ENCODE results near the gene EHHADH.
"Not testable (repeated sequence)": the region's sequence is repeated elsewhere in the genome, so short reads cannot be mapped to it uniquely, and the experiment has no call there.

The EHHADH gene

GRCh38 chr3:185253645-185254410 lies at the start of gene EHHADH:
TSS of gene EHHADH (minus strand) at chr3:185254049. CDS start at chr3:185254022, 27 bp downstream.
- DNase-seq (ENCODE audit: low read depth in 3 of 3, low spot score in 1 of 3), result peak in 2 of 3 donors; percentile 9 to 30

GRCh38 chr3:185299918-185300426 lies 46.1 kb upstream of the EHHADH start:
- not testable (repeated sequence) for DNase-seq (ENCODE audit: low read depth in 3 of 3, low spot score in 1 of 3)

- no peak for DNase-seq (ENCODE audit: low read depth in 3 of 3, low spot score in 1 of 3)
These were observed 44.0 kb upstream of the EHHADH start for GRCh38 chr3:185297867-185298266.

DNA sequence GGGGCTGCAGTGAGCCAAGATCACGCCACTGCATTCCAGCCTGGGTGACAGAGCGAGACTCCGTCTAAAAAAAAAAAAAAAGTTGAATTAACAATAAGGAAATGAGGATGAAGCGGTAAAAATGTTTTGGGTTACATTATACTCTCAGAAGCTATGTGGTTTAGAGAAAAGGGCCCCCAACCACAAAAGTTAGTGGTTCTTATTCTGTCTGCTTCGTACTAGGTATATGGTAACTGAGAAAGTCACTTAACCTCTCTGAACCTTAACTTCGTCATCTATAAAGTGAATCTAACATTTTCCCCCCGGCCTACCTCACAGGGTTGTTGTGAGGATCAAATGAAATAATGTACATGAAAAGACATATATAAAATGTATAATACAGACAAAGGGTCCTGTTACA lies 38.4 kb upstream of the EHHADH start:
- no peak for DNase-seq (ENCODE audit: low read depth in 3 of 3, low spot score in 1 of 3)

GRCh38 chr3:185290266-185290665 lies 36.4 kb upstream of the EHHADH start:
- DNase-seq (ENCODE audit: low read depth in 3 of 3, low spot score in 1 of 3), result no peak

GRCh38 chr3:185283374-185283935 lies 29.6 kb upstream of the EHHADH start:
- no peak for DNase-seq (ENCODE audit: low read depth in 3 of 3, low spot score in 1 of 3)

DNA sequence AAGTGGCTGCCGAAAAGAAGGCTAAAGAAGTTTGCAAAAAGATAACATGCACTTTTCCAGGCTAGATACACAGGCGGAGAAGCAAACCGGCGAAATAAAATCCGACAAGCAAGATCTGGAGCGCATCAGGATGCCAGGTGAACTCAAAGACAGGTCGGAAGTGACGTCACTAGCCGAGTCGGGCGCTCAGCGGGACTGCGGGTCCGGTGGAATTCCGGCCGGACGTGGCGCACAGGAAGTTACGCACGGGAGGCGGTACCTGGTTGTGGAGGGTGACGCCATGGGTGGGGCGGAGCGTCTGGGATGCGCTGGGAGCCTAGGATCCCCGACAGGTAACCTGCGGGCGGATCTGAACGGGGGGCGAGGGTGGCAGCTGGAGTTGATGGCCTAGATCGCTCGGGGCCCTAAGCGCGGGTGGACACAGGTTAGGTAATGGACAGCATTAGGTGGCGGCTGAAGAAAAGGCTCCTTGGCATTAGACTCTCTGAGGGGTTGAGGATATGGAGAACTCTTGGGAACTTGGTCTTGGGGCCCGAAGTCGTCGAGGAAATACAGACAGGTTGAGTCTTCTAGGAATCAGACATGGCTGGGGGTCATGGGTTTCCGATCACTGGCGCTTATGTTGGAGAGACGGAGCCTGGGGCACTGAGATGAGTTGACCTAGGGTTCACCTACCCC lies 29.0 kb upstream of the EHHADH start:
- DNase-seq (ENCODE audit: low read depth in 3 of 3, low spot score in 1 of 3), result peak; percentile 76 to 88 (median 83)

GRCh38 chr3:185280572-185281365 lies 26.9 kb upstream of the EHHADH start:
- no peak for DNase-seq (ENCODE audit: low read depth in 3 of 3, low spot score in 1 of 3)

DNA sequence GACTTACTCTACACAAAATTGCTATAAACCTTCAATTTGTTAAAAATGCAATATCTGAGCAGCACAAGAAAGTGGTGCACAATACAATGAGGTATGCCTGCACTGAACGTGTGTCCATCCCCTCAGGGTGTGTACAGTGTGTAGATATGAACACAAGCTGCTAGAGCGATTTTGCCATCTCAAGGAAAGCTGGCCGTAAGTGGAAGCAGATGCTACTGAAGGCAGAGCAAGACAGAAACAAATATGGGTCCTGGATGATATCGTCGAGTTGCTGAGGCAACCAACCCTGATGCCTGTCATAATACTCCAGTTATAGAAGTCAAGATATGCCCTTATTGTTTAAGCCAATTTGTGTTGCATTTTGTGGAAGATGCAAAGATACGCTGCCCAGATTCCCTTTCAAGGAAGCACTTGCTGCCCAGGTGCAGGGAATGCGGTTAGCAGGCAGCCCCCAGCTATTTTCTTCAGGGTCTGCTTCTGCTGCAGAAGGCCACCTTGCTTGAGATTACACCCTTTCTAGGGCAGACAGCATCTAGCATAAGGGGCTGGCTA lies 25.8 kb upstream of the EHHADH start:
- no peak for DNase-seq (ENCODE audit: low read depth in 3 of 3, low spot score in 1 of 3)

- DNase-seq (ENCODE audit: low read depth in 3 of 3, low spot score in 1 of 3), result no peak
These were observed 22.6 kb upstream of the EHHADH start for GRCh38 chr3:185276415-185276814.

DNA sequence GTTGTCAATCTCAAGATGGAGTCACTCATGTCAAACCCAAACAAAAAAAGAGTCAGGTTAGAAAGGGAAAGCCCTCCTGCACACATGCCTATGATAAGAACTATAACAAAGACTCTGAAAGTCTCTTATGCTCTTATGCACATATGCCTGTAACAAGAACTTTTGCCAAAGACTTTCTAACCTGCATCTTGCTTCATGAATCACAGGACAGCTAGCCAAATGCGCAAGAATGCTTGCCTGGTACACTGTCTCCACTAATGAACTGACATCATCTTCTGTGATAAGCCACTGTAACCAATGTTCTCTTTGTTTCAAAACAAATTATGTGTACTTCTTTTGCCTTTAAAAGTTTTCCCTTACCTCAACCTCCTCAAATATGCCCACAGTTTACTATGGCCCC lies 18.2 kb upstream of the EHHADH start:
- no peak for DNase-seq (ENCODE audit: low read depth in 3 of 3, low spot score in 1 of 3)

- no peak for DNase-seq (ENCODE audit: low read depth in 3 of 3, low spot score in 1 of 3)
These were observed 17.1 kb upstream of the EHHADH start for GRCh38 chr3:185270956-185271332.

GRCh38 chr3:185270262-185270955 lies 16.6 kb upstream of the EHHADH start:
- DNase-seq (ENCODE audit: low read depth in 3 of 3, low spot score in 1 of 3), result no peak

GRCh38 chr3:185268194-185268962 lies 14.5 kb upstream of the EHHADH start:
- DNase-seq (ENCODE audit: low read depth in 3 of 3, low spot score in 1 of 3), result no peak

- no peak for DNase-seq (ENCODE audit: low read depth in 3 of 3, low spot score in 1 of 3)
These were observed 13.3 kb upstream of the EHHADH start for GRCh38 chr3:185267193-185267592.

GRCh38 chr3:185264849-185265553 lies 11.2 kb upstream of the EHHADH start:
- no peak for DNase-seq (ENCODE audit: low read depth in 3 of 3, low spot score in 1 of 3)

GRCh38 chr3:185263423-185263822 lies 9.6 kb upstream of the EHHADH start:
- no peak for DNase-seq (ENCODE audit: low read depth in 3 of 3, low spot score in 1 of 3)

GRCh38 chr3:185257334-185257733 lies 3.5 kb upstream of the EHHADH start:
- no peak for DNase-seq (ENCODE audit: low read depth in 3 of 3, low spot score in 1 of 3)

GRCh38 chr3:185254799-185255198 lies 950 bp upstream of the EHHADH start:
- DNase-seq (ENCODE audit: low read depth in 3 of 3, low spot score in 1 of 3), result no peak
